Trophoblast cell (in vitro differentiated cells and primary cell): ENCODE measurements around the gene HCAR2.
"Not testable (repeated sequence)": the region's sequence is repeated elsewhere in the genome, so short reads cannot be mapped to it uniquely, and the experiment has no call there.

Experiments used
- DNase-seq, 2 donors: peaks; one replicate each; pipeline ENCODE4 v3.0.0-alpha.2; 2016
- H2AFZ ChIP-seq: 2 replicates; pipeline ENCODE4 v1.6.1; 2013; ENCODE audit warnings: low read length, moderate library complexity, mild to moderate bottlenecking; ENCODE audit not compliant: insufficient read depth, poor library complexity
- H2AK5ac ChIP-seq: 2 replicates; pipeline ENCODE4 v1.6.1; 2013; ENCODE audit warnings: mild to moderate bottlenecking, low read length
- H2BK120ac ChIP-seq: 2 replicates; pipeline ENCODE4 v1.6.1; 2013; ENCODE audit warnings: low read length, mild to moderate bottlenecking, moderate library complexity; ENCODE audit not compliant: insufficient read depth, poor library complexity
- H2BK12ac ChIP-seq: 2 replicates; pipeline ENCODE4 v1.6.1; 2013; ENCODE audit warnings: mild to moderate bottlenecking, low read length, moderate library complexity
- H2BK5ac ChIP-seq: 2 replicates; pipeline ENCODE4 v1.6.1; 2013; ENCODE audit warnings: low read length, low read depth, moderate library complexity, mild to moderate bottlenecking; ENCODE audit not compliant: poor library complexity
- H3K14ac ChIP-seq: 2 replicates; pipeline ENCODE4 v1.6.1; 2013; ENCODE audit warnings: mild to moderate bottlenecking, low read length
- H3K18ac ChIP-seq: 2 replicates; pipeline ENCODE4 v1.6.1; 2013; ENCODE audit warnings: mild to moderate bottlenecking, low read length
- H3K23ac ChIP-seq: 2 replicates; pipeline ENCODE4 v1.6.1; 2013; ENCODE audit warnings: low read length
- H3K27ac ChIP-seq: 2 replicates; pipeline ENCODE4 v1.5.1; 2013; ENCODE audit warnings: low read depth, mild to moderate bottlenecking, inconsistent platforms, low read length, moderate library complexity
- H3K27me3 ChIP-seq: 2 replicates; pipeline ENCODE4 v1.6.1; 2013; ENCODE audit warnings: inconsistent platforms, mild to moderate bottlenecking, low read length, moderate library complexity; ENCODE audit not compliant: insufficient read depth
- H3K36me3 ChIP-seq, 2 experiments: 1 replicate in 1 of 2; 2 replicates in 1 of 2; pipeline ENCODE4 v1.6.1; 2013; ENCODE audit warnings: low read length in 2 of 2, mild to moderate bottlenecking in 2 of 2, moderate library complexity in 1 of 2; ENCODE audit not compliant: insufficient read depth in 2 of 2, control insufficient read depth in 1 of 2
- H3K4ac ChIP-seq: 2 replicates; pipeline ENCODE4 v1.6.1; 2013; ENCODE audit warnings: low read depth, mild to moderate bottlenecking, low read length, moderate library complexity
- H3K4me1 ChIP-seq, 2 experiments: 1 replicate in 1 of 2; 2 replicates in 1 of 2; pipeline ENCODE4 v1.6.1; 2013; ENCODE audit warnings: low read length in 2 of 2, mild to moderate bottlenecking in 2 of 2, moderate library complexity in 1 of 2; ENCODE audit not compliant: insufficient read depth in 2 of 2, control insufficient read depth in 1 of 2
- H3K4me2 ChIP-seq: 2 replicates; pipeline ENCODE4 v1.6.1; 2013; ENCODE audit warnings: inconsistent platforms, mild to moderate bottlenecking, low read length, moderate library complexity
- H3K4me3 ChIP-seq: 2 replicates; pipeline ENCODE4 v1.5.1; 2013; ENCODE audit warnings: mild to moderate bottlenecking, low read depth, low read length, inconsistent platforms
- H3K79me1 ChIP-seq: one replicate; pipeline ENCODE4 v1.6.1; 2013; ENCODE audit warnings: low read length
- H3K79me2 ChIP-seq: 2 replicates; pipeline ENCODE4 v1.6.1; 2013; ENCODE audit warnings: low read length, mild to moderate bottlenecking; ENCODE audit not compliant: control insufficient read depth, insufficient read depth, poor library complexity
- H3K9ac ChIP-seq: 2 replicates; pipeline ENCODE4 v1.6.1; 2013; ENCODE audit warnings: mild to moderate bottlenecking, low read length
- H3K9me3 ChIP-seq: 2 replicates; pipeline ENCODE4 v1.6.1; 2013; ENCODE audit warnings: low read depth, mild to moderate bottlenecking, control low read depth, inconsistent platforms, low read length; ENCODE audit not compliant: insufficient read depth
- H4K12ac ChIP-seq: 2 replicates; pipeline ENCODE4 v1.6.1; 2013; ENCODE audit warnings: low read depth, mild to moderate bottlenecking, low read length, moderate library complexity
- H4K8ac ChIP-seq: 2 replicates; pipeline ENCODE4 v1.6.1; 2013; ENCODE audit warnings: low read depth, mild to moderate bottlenecking, low read length, moderate library complexity
- H4K91ac ChIP-seq: one replicate; pipeline ENCODE4 v1.6.1; 2013; ENCODE audit warnings: low read depth, mild to moderate bottlenecking, low read length, moderate library complexity
- WGBS: extraction: QIAGEN DNeasy Blood & Tissue Kit; methylation state at CpG from one replicate; pipeline ENCODE4 v1.1.7; 2013; ENCODE audit warnings: missing lambda C conversion rate; ENCODE audit not compliant: insufficient read length, insufficient coverage; ENCODE audit errors: extremely low coverage; 5-methylcytosine and 5-hydroxymethylcytosine counted together

Gene HCAR2

GRCh38 chr12:122659579-122659978 is 43.6 kb downstream of the HCAR2 start:
- Histone ChIP-seq H2AK5ac (no peak overlapping the region), H2BK5ac (no peak overlapping the region), H3K4me1 (no peaks in the 10 kb centered on the region), H3K9me3 (no peaks in the 10 kb centered on the region), H3K14ac (no peak overlapping the region), H2AFZ (no peak overlapping the region), H3K27ac (no peak overlapping the region), H3K79me1 (no peaks in the 10 kb centered on the region), H4K91ac (no peak overlapping the region), H4K8ac (no peak overlapping the region), H3K18ac (no peak overlapping the region), H3K4ac (no peak overlapping the region), H3K4me2 (no peak overlapping the region), H3K23ac (no peak overlapping the region), H4K12ac (no peak overlapping the region), H2BK12ac (no peak overlapping the region), H3K4me3 (no peak overlapping the region), H3K27me3 (no peaks in the 10 kb centered on the region), H2BK120ac (no peak overlapping the region), H3K36me3 (no peaks in the 10 kb centered on the region), H3K9ac (no peak overlapping the region), H3K79me2 (no peaks in the 10 kb centered on the region)
- no CpG with 5 or more reads among the region's 6 CpGs for WGBS
- DNase-seq: no peak

- H3K4ac ChIP-seq: no peak overlapping the region
- no peaks in the 10 kb centered on the region for H3K79me2 ChIP-seq
- H3K27me3 ChIP-seq: no peaks in the 10 kb centered on the region
- no peak overlapping the region for H4K8ac ChIP-seq
- H2BK12ac ChIP-seq: no peak overlapping the region
- no peak for DNase-seq
- H3K14ac ChIP-seq: no peak overlapping the region
- no peak overlapping the region for H4K91ac ChIP-seq
- no peak overlapping the region for H2BK5ac ChIP-seq
- no peak overlapping the region for H2AFZ ChIP-seq
- no peak overlapping the region for H3K27ac ChIP-seq
- no peak overlapping the region for H2AK5ac ChIP-seq
- no peak overlapping the region for H2BK120ac ChIP-seq
- no peak overlapping the region for H3K9ac ChIP-seq
- H3K4me3 ChIP-seq: no peak overlapping the region
- H3K36me3 ChIP-seq: no peaks in the 10 kb centered on the region
- H3K79me1 ChIP-seq: no peaks in the 10 kb centered on the region
- no peaks in the 10 kb centered on the region for H3K4me1 ChIP-seq
- no peak overlapping the region for H3K23ac ChIP-seq
- H4K12ac ChIP-seq: no peak overlapping the region
- H3K4me2 ChIP-seq: no peak overlapping the region
- no peaks in the 10 kb centered on the region for H3K9me3 ChIP-seq
- no CpG with 5 or more reads among the region's 3 CpGs for WGBS
- no peak overlapping the region for H3K18ac ChIP-seq
These were observed 46.9 kb downstream of the HCAR2 start for GRCh38 chr12:122656298-122656697.

GRCh38 chr12:122653291-122653690 is 49.9 kb downstream of the HCAR2 start:
- not testable (repeated sequence) for H4K8ac ChIP-seq, H3K9ac ChIP-seq, H3K4me1 ChIP-seq, H4K12ac ChIP-seq, H3K14ac ChIP-seq, H2BK5ac ChIP-seq, DNase-seq, H3K9me3 ChIP-seq, H3K23ac ChIP-seq, H4K91ac ChIP-seq, H3K4me2 ChIP-seq, H3K36me3 ChIP-seq, H3K18ac ChIP-seq, H3K27ac ChIP-seq, H3K27me3 ChIP-seq, H3K79me2 ChIP-seq, H3K4ac ChIP-seq, H2BK120ac ChIP-seq, H2BK12ac ChIP-seq, H3K79me1 ChIP-seq, H3K4me3 ChIP-seq, H2AFZ ChIP-seq
- WGBS: no CpG with 5 or more reads among the region's 8 CpGs
- peak overlapping the region; percentile 18 for H2AK5ac ChIP-seq

- H3K27me3 ChIP-seq: no peaks in the 10 kb centered on the region
- WGBS: no CpG with 5 or more reads among the region's 11 CpGs
- H2BK120ac ChIP-seq: no peak overlapping the region
- H3K4ac ChIP-seq: no peak overlapping the region
- H2AFZ ChIP-seq: no peak overlapping the region
- no peak overlapping the region for H3K23ac ChIP-seq
- DNase-seq: no peak
- H3K4me3 ChIP-seq: no peak overlapping the region
- H2AK5ac ChIP-seq: no peak overlapping the region
- no peaks in the 10 kb centered on the region for H3K9me3 ChIP-seq
- no peak overlapping the region for H3K14ac ChIP-seq
- no peaks in the 10 kb centered on the region for H3K4me1 ChIP-seq
- no peak overlapping the region for H3K9ac ChIP-seq
- H4K12ac ChIP-seq: no peak overlapping the region
- H3K36me3 ChIP-seq: no peaks in the 10 kb centered on the region
- H2BK12ac ChIP-seq: no peak overlapping the region
- H2BK5ac ChIP-seq: no peak overlapping the region
- H4K8ac ChIP-seq: no peak overlapping the region
- no peak overlapping the region for H3K4me2 ChIP-seq
- no peaks in the 10 kb centered on the region for H3K79me1 ChIP-seq
- no peak overlapping the region for H3K27ac ChIP-seq
- H4K91ac ChIP-seq: no peak overlapping the region
- no peak overlapping the region for H3K18ac ChIP-seq
- H3K79me2 ChIP-seq: no peaks in the 10 kb centered on the region
These were observed 51.5 kb downstream of the HCAR2 start for GRCh38 chr12:122651520-122652224.
